Measurements from ENCODE around the gene GPX7. TPM values are rescaled to one million over a fixed set of nuclear protein-coding genes. Genes with fewer than 3 reads are reported as not detected.

Gene GPX7
- total and polyA plus RNA-seq, 2 of the 4 experiments (the other 2 are of a cell fraction) = 3.4 to 3.8 TPM

- H3K56ac ChIP-seq (ENCODE audit: extremely low read depth, insufficient read depth, low read length) = no peak overlapping the region
- H3K4ac ChIP-seq (ENCODE audit: low read depth, low read length) = no peak overlapping the region
- H4K5ac ChIP-seq (ENCODE audit: low read depth, low read length) = no peak overlapping the region
- no peak overlapping the region for H3K4me3 ChIP-seq (ENCODE audit: insufficient read depth, low read depth, low read length)
- dilution Hi-C loops (cut with HindIII; ENCODE audit: low sequenced_read_pairs, unreplicated experiment) (no loop called here), in situ Hi-C loops (cut with MboI; ENCODE audit: low sequenced_read_pairs) (no loop called here), intact Hi-C loops (cut with micrococcal nuclease) (no loop called here)
- no peak overlapping the region for H2BK120ac ChIP-seq (ENCODE audit: low read depth, low read length)
- no peaks in the 10 kb centered on the region for H3K9me1 ChIP-seq (ENCODE audit: insufficient read depth, low read length)
- no peak overlapping the region for H3K23ac ChIP-seq (ENCODE audit: low read depth, low read length)
- no peak overlapping the region for H3K18ac ChIP-seq (ENCODE audit: low read depth, low read length)
- ChIA-PET POLR2A (ENCODE audit: unreplicated experiment) (no interaction called here), CTCF (interaction anchor here (0.5 kb wide), 1 partner anchor 9 kb away, joined by 3 read pairs; no protein-coding TSS in a partner anchor)
- no peaks in the 10 kb centered on the region for H4K20me1 ChIP-seq (ENCODE audit: insufficient read depth, low read length)
- H2BK15ac ChIP-seq (ENCODE audit: low read depth, low read length) = no peak overlapping the region
- no peaks in the 10 kb centered on the region for H3K4me1 ChIP-seq (ENCODE audit: control insufficient read depth, insufficient read depth, low read length)
- H3K79me1 ChIP-seq (ENCODE audit: low read depth in 1 of 2, low read length in 2 of 2) = no peaks in the 10 kb centered on the region
- no TSS peak for BruUV-seq (replicated peaks)
- TF ChIP-seq CEBPB (IDR thresholded peaks at IDR 0.05; ENCODE audit: low read depth, low read length) = no peak
- TF ChIP-seq NFE2L2 (IDR thresholded peaks at IDR 0.05; ENCODE audit: low read depth, low read length) = no peak
- TF ChIP-seq MAFK (IDR thresholded peaks at IDR 0.05; ENCODE audit: low read depth, low read length) = no peak
- no peak for TF ChIP-seq RCOR1 (IDR thresholded peaks at IDR 0.05; ENCODE audit: insufficient replicate concordance, low read length)
- TF ChIP-seq POLR2A (IDR thresholded peaks at IDR 0.05; ENCODE audit: low read depth, low read length) = no peak
- TF ChIP-seq BHLHE40 (IDR thresholded peaks at IDR 0.05; ENCODE audit: low read depth, low read length) = no peak
- TF ChIP-seq SMC3 (IDR thresholded peaks at IDR 0.05; ENCODE audit: low read depth, low read length) = no peak
- no peak for TF ChIP-seq MXI1 (IDR thresholded peaks at IDR 0.05; ENCODE audit: borderline replicate concordance, low read depth, low read length)
- no peak for TF ChIP-seq ELK1 (IDR thresholded peaks at IDR 0.05; ENCODE audit: borderline replicate concordance, low read depth, low read length)
- TF ChIP-seq, protein P1, sequence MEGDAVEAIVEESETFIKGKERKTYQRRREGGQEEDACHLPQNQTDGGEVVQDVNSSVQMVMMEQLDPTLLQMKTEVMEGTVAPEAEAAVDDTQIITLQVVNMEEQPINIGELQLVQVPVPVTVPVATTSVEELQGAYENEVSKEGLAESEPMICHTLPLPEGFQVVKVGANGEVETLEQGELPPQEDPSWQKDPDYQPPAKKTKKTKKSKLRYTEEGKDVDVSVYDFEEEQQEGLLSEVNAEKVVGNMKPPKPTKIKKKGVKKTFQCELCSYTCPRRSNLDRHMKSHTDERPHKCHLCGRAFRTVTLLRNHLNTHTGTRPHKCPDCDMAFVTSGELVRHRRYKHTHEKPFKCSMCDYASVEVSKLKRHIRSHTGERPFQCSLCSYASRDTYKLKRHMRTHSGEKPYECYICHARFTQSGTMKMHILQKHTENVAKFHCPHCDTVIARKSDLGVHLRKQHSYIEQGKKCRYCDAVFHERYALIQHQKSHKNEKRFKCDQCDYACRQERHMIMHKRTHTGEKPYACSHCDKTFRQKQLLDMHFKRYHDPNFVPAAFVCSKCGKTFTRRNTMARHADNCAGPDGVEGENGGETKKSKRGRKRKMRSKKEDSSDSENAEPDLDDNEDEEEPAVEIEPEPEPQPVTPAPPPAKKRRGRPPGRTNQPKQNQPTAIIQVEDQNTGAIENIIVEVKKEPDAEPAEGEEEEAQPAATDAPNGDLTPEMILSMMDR (conservative IDR thresholded peaks at IDR 0.05; ENCODE audit: low read depth, low read length) = no peak
- no peak for TF ChIP-seq RAD21 (IDR thresholded peaks at IDR 0.05; ENCODE audit: low read length)
- TF ChIP-seq, protein P2, sequence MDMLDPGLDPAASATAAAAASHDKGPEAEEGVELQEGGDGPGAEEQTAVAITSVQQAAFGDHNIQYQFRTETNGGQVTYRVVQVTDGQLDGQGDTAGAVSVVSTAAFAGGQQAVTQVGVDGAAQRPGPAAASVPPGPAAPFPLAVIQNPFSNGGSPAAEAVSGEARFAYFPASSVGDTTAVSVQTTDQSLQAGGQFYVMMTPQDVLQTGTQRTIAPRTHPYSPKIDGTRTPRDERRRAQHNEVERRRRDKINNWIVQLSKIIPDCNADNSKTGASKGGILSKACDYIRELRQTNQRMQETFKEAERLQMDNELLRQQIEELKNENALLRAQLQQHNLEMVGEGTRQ (IDR thresholded peaks at IDR 0.05; ENCODE audit: low read depth, low read length) = no peak
- TF ChIP-seq FOS (IDR thresholded peaks at IDR 0.05; ENCODE audit: low read depth, low read length) = no peak
- TF ChIP-seq CHD1 (IDR thresholded peaks at IDR 0.05; ENCODE audit: low read depth, low read length) = no peak
- no peak for TF ChIP-seq RFX5 (IDR thresholded peaks at IDR 0.05; ENCODE audit: low read depth, low read length)
- no peak overlapping the region for H2AK9ac ChIP-seq (replicated peaks; ENCODE audit: low read depth, low read length, poor library complexity)
- H4K91ac ChIP-seq (ENCODE audit: insufficient read depth, low read depth, low read length) = no peak overlapping the region
- no peak overlapping the region for H3K14ac ChIP-seq (replicated peaks; ENCODE audit: low read depth, low read length)
- no peaks in the 10 kb centered on the region for H3K9me3 ChIP-seq (ENCODE audit: control insufficient read depth, insufficient read depth, low read length)
- no peak overlapping the region for H4K8ac ChIP-seq (ENCODE audit: low read depth in 2 of 2, low read length in 2 of 2)
- no peaks in the 10 kb centered on the region for H3K36me3 ChIP-seq (ENCODE audit: control insufficient read depth, insufficient read depth, low read length)
- H2AFZ ChIP-seq (replicated peaks; ENCODE audit: low read length, poor library complexity) = no peak overlapping the region
- H3K4me2 ChIP-seq (ENCODE audit: low read depth, low read length) = no peak overlapping the region
- no CpG with 5 or more reads among the region's 6 CpGs for WGBS, 2 experiments (ENCODE audit: extremely low coverage in 2 of 2, insufficient read length in 1 of 2)
- no peak overlapping the region for H2BK5ac ChIP-seq (ENCODE audit: low read depth, low read length, poor library complexity, severe bottlenecking)
- H2BK20ac ChIP-seq (ENCODE audit: low read depth, low read length) = no peak overlapping the region
- H3K9ac ChIP-seq (ENCODE audit: low read depth, low read length) = no peak overlapping the region
- DNase-seq = no peak
- H2AK5ac ChIP-seq (ENCODE audit: low read depth, low read length) = no peak overlapping the region
- H3K27me3 ChIP-seq (ENCODE audit: control insufficient read depth, insufficient read depth, low read length) = peaks cover 16% of the 10 kb centered on the region
- no peak for ATAC-seq (ENCODE audit: low read depth)
- no peak overlapping the region for H3K27ac ChIP-seq (ENCODE audit: insufficient read depth, low read length)
Observed at GRCh38 chr1:52640697-52641096, 38.5 kb downstream of the GPX7 start.
